ENCODE results near the gene LMTK2. TPM values are rescaled to one million over a fixed set of nuclear protein-coding genes. Genes with fewer than 3 reads are reported as not detected.

The LMTK2 gene
- total RNA-seq, 1 donor from 2014 or later, result 12.7 TPM

- DNase-seq (ENCODE audit: low spot score) (no peak), ATAC-seq (no peak)
Measured at GRCh38 chr7:98171449-98171848, 64.8 kb downstream of the LMTK2 start.

GRCh38 chr7:98174334-98175259 lies 67.9 kb downstream of the LMTK2 start:
- DNase-seq (ENCODE audit: low spot score), result peak; percentile 86
- ATAC-seq, result peak; percentile 81

GRCh38 chr7:98175260-98175940 lies 68.7 kb downstream of the LMTK2 start:
- ATAC-seq (no peak), DNase-seq (ENCODE audit: low spot score) (no peak)

GRCh38 chr7:98177553-98177952 lies 70.9 kb downstream of the LMTK2 start:
- DNase-seq (ENCODE audit: low spot score) (no peak), ATAC-seq (no peak)

- no peak for ATAC-seq
- DNase-seq (ENCODE audit: low spot score), result no peak
Measured at GRCh38 chr7:98178321-98178720, 71.7 kb downstream of the LMTK2 start.

- DNase-seq (ENCODE audit: low spot score) (no peak), ATAC-seq (no peak)
Measured at GRCh38 chr7:98178762-98179490, 72.3 kb downstream of the LMTK2 start.

- no peak for ATAC-seq
- no peak for DNase-seq (ENCODE audit: low spot score)
Measured at GRCh38 chr7:98180751-98181150, 74.1 kb downstream of the LMTK2 start.

- DNase-seq (ENCODE audit: low spot score) (no peak), ATAC-seq (no peak)
Measured at GRCh38 chr7:98185101-98185500, 78.4 kb downstream of the LMTK2 start.

GRCh38 chr7:98186452-98187137 lies 79.9 kb downstream of the LMTK2 start:
- ATAC-seq (no peak), DNase-seq (ENCODE audit: low spot score) (no peak)

- ATAC-seq, result no peak
Measured at GRCh38 chr7:98187138-98187502, 80.5 kb downstream of the LMTK2 start.

GRCh38 chr7:98189559-98189958 lies 82.9 kb downstream of the LMTK2 start:
- ATAC-seq, result no peak
- no peak for DNase-seq (ENCODE audit: low spot score)

More at GRCh38 chr7:98187138-98187502, 80.5 kb downstream of the LMTK2 start:
- DNase-seq (ENCODE audit: low spot score), result no peak

- ATAC-seq (no peak), DNase-seq (ENCODE audit: low spot score) (no peak)
Measured at GRCh38 chr7:98191668-98192431, 85.2 kb downstream of the LMTK2 start.

GRCh38 chr7:98192781-98193457 lies 86.3 kb downstream of the LMTK2 start:
- no peak for ATAC-seq
- DNase-seq (ENCODE audit: low spot score), result no peak

- no peak for DNase-seq (ENCODE audit: low spot score)
- ATAC-seq, result peak; percentile 21
Measured at GRCh38 chr7:98193474-98194180, 87.0 kb downstream of the LMTK2 start.

GRCh38 chr7:98194186-98194585 lies 87.5 kb downstream of the LMTK2 start:
- DNase-seq (ENCODE audit: low spot score) (no peak), ATAC-seq (no peak)

GRCh38 chr7:98194672-98195457 lies 88.2 kb downstream of the LMTK2 start:
- DNase-seq (ENCODE audit: low spot score) (no peak), ATAC-seq (no peak)

- ATAC-seq, result no peak
- DNase-seq (ENCODE audit: low spot score), result no peak
Measured at GRCh38 chr7:98196706-98197605, 90.3 kb downstream of the LMTK2 start.
